ENCODE data around the gene GUCY1A2.
"Not testable (repeated sequence)": the region's sequence is repeated elsewhere in the genome, so short reads cannot be mapped to it uniquely, and the experiment has no call there.

The GUCY1A2 gene

DNA sequence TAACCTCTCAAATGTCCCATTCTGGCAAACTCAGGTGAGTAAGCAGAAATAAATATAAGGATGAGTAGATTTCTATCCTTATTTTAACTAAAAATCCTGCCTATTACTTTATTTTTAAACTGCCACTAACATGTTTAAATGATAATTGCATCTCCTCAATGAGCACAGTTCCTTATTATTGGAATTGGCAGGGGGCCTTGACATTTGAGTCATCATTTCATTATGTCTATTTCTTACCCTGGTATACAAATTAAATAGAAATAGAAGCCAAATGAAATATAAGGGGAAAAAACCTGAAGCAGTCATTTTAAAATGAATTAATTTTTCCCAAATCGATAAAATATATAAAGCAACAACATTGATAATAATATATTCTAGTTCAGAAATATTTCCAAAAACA lies 81.2 kb downstream of the GUCY1A2 start:
- DNase-seq: no peak

DNA sequence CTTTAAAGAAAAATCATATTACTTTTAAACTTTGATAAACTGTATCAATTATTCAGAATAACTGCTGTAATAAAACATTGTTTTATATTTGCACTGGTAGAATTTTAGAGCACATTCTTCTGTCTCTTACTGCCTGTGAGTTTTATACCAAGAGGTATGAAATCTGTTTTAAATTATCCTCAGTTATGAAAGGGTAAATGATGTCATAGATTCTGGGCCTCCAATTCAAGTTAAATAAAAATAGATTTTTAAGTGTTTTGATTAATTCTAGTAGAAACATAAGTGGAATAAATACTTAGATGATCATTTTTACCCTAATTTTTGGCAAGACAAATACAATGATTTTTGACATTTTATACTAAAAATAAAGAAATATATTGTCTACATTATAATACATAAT lies 93.0 kb downstream of the GUCY1A2 start:
- no peak for DNase-seq

DNA sequence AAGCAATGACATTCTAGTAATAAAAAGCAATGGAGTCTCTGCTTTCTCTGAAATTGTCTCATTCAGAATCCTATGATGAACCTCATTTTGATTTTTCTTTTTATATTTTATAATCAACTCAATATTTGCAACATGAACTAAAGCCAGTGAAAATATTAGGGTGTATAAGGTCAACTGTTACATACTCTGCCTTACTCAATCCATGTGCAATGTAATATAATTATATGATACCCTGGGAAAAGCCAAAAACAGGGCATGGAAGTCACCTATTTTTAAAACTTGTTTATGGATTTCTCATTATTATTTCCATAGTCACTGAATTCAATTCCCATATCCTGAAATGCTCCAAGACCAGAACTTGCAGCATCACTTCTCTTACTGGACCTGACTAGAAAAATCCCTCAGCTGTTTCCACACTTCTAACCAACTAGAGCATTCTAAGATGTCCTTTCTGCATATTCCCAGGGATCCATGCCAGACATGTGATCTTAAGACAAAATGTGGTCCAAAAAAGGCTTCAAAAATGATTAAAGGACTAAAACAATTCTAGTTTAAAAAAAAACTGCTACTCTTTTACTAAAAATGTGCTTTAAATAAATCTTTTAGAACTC lies 97.3 kb downstream of the GUCY1A2 start:
- DNase-seq: no peak

DNA sequence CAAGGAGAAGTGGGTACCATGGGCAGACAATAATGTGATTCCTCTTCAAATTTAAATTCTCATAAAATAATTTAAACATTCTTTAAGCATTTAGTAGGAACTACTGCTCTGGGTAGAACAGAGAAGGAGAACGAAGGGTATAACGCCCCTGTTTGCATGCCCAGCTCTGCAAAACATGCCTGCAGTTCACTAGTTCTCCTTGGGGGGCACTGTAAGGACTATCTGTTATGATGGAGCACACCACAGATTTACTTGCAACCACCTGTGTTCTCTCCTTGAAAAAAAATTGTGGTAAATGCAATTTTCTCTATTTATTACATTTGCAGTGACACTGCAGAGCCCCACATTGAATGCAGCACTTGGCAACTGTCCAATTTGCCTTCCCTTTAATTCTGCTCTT lies 100.3 kb downstream of the GUCY1A2 start:
- DNase-seq: no peak

DNA sequence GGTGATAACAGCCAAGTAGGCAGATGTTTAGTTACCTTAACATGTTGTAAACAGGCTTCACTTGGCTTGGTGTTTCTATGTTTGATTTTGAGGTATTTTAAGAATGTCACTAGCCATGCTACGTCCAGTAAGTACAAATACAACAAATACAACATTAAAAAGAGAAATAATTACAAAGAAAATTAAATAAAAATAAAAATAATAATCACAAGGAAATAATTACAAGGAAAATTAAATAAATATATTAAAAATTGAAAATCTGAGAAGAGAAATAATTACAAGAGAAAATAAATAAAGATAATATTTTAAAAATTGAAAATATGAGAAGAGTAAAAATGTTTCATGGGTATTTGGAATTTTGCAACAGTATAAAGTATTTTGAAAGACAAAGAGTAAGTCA lies 103.9 kb downstream of the GUCY1A2 start:
- no peak for DNase-seq

GRCh38 chr11:106913141-106913540 lies 105.1 kb downstream of the GUCY1A2 start:
- DNase-seq: no peak

DNA sequence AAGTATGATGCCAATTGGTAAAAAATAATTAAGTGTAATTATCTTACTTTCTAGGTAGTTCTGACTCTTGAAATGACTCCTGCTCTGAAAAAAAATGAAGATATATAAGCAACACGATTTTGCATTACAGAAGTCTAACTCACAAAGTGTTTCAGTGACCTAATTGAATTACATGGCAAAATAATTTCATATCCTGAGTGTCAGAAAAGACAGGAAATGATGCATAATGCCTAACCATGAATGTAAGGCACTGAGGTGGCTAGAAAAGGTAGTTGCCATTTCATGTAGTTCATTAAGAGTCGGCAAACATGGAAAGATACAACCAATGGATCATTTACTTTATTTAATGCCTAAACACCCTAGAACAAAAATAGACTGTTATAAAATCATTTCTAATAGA lies 113.5 kb downstream of the GUCY1A2 start:
- no peak for DNase-seq

DNA sequence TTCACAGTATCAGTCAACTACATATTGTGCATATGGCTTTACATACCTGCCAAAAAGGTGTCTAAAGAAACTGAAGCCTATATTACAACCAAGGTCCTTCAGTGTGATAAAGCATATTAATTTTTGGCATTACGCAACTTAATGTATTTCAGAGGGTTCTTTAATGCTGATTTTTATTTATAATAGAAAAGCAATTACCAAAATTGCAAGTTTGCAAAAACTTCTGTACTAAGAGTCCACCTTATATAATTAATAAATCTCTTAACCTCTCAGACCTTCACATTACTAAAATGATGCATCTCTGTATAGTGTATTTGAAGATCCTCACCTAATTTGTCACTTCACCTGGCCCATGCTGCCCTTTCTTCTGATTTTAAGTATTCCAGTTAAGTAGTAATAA lies 128.6 kb downstream of the GUCY1A2 start:
- no peak for DNase-seq

GRCh38 chr11:106888386-106888785 lies 129.9 kb downstream of the GUCY1A2 start:
- no peak for DNase-seq

GRCh38 chr11:106883693-106884092 lies 134.6 kb downstream of the GUCY1A2 start:
- DNase-seq: not testable (repeated sequence)

- DNase-seq: no peak
These were observed 138.3 kb downstream of the GUCY1A2 start for GRCh38 chr11:106879832-106880546.

- no peak for DNase-seq
These were observed 139.2 kb downstream of the GUCY1A2 start for GRCh38 chr11:106879029-106879428.

GRCh38 chr11:106875013-106875412 lies 143.3 kb downstream of the GUCY1A2 start:
- DNase-seq: no peak

- DNase-seq: no peak
These were observed 146.0 kb downstream of the GUCY1A2 start for GRCh38 chr11:106872246-106872645.

DNA sequence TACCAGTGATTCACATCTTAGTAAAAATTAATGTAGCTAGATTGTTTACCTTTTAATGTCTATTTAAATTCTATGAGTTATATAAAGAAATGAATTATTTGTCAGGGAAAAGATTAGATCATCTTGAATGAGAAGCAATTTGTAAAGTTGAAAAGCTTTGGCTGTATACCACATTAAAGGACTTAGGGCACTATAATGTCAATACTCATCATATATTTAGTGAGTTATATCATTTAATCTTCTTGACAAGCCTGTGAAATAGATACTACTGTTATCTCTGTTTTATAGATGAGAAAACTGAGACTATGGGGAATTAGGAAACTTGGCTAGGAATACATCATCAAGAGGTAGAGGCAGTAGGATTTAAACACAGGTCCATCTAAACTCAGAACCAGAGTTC lies 160.1 kb downstream of the GUCY1A2 start:
- DNase-seq: no peak

DNA sequence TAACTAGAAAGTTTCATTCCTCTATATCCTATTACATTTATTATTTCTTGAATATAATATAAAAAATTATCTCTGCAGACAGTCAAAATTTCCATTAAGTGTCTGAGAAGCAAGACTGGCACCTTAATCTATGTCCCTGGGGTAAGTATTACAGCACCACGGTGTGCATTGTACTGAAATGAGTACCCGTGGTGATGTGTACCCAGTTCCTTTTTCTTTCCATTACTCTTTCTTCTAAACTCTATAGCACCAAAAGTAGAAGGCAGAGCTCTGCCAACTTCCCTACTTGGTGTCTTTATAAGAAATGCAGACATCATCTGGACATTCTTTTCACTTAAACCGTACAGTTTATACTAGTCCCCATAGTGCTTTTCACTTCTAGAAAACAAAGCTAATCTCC lies 161.7 kb downstream of the GUCY1A2 start:
- no peak for DNase-seq

GRCh38 chr11:106854429-106854828 lies 163.8 kb downstream of the GUCY1A2 start:
- DNase-seq: no peak

- no peak for DNase-seq
These were observed 164.3 kb downstream of the GUCY1A2 start for GRCh38 chr11:106853850-106854401.

DNA sequence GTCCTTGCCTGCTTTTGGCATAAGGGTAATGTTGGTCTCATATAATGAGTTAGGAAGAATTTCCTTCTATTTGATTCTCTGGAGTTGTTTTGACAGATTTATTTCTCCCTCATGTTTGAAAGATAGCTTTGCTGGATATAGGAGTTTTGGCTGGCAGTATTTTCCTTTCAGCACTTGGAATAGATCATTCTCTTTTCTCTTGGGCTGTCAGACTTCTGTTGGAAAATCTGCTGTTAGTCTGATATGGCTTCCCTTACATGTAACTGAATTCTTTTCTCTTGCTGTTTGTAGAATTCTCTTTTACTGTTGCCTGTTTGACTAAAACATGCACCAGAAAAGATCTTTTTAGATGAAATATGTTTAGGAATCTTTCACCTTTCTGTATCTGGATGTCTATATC lies 165.5 kb downstream of the GUCY1A2 start:
- no peak for DNase-seq

DNA sequence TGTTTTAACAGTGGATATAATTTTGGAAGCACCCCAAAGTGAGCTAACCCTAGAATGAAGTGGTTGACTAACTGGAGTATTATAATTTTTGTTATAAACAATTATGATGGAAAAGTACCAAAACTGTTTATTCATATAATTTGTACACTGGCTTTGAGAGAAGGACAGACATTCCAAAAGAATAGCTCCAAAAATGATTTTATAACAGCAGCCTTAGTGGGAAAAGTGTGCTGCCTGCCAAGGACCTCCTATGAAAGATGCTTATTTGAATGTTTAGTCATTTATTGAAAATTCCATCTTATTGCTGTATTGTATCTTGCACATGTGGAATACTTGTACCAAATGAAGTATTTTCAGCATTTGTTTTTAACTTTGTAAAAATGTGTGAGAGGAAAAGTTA lies 169.8 kb downstream of the GUCY1A2 start:
- DNase-seq: no peak

DNA sequence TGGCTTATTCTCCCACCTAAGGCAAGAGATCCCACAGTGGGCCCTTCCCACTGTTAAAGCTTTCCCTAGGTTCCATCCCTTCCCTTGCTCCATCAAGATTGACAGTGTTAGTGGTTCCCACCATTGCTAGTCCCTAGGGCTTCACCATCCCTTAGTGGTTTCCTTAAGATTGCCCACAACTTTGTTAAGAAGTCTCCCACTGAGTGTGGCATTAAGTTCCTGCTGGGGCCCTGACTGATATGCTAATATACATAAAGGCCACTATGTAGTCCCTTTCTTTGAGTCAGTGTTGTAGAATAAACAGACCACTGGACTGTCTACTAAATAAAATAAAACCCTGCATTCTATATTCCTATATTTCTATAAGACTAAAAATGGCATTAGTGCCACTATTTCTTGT lies 176.1 kb downstream of the GUCY1A2 start:
- no peak for DNase-seq

DNA sequence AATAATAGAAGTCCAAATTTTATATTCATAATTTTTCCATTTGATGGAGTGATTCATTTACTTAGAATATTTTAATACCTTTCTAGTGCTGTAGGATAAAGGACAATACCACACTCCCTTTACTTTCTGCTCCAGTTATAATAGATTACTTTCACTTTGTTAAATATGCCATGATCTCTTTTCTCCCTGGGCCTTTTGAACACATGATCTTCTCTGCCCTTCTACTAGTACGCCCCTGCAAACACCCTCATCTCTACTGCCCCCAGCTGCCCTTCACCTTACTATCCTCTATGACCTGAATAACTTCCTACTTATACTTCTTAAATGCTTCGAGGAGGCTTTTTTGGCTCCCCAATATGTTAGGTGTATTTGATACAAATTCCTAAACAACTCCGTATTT lies 177.3 kb downstream of the GUCY1A2 start:
- no peak for DNase-seq

GRCh38 chr11:106840146-106840545 lies 178.1 kb downstream of the GUCY1A2 start:
- no peak for DNase-seq

- DNase-seq: no peak
These were observed 183.7 kb downstream of the GUCY1A2 start for GRCh38 chr11:106834567-106834966.

DNA sequence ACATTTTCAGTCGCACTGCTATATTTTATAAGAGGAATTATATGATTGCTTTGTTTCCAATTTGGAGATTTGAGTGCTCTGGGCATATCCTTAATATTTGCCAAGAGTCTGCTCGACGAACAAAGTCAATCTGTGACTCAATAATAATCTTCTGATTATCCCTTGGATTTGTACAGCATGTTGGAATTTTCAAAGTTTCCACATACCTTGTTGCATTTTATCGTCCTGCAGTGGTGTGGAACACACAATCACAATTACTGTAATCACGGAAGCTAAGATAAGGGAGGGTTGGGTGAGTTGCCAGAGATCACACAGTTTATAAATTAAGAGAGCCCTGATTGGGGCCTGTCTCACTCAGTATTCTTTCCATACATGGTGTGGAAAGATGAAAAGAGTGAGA lies 189.3 kb downstream of the GUCY1A2 start:
- DNase-seq: no peak
